K562 (cell line): ENCODE data around the gene RNF121. TPM values are rescaled to one million over a fixed set of nuclear protein-coding genes. Genes with fewer than 3 reads are reported as not detected.

Experiments
- ATF3 ChIP-seq, 2 experiments: fragments of 450-650 bp in 1 of 2; sonication (generic) in 1 of 2; formaldehyde crosslinking in 1 of 2; IDR thresholded peaks in 1 of 2; conservative IDR thresholded peaks in 1 of 2; 2 replicates each; pipeline versions ENCODE4 v1.6.1 to v1.8.1; 2016 to 2023; ENCODE audit warnings: mild to moderate bottlenecking in 2 of 2, moderate library complexity in 2 of 2, inconsistent platforms in 1 of 2, missing genetic modification reagents in 1 of 2
- CBFA2T2 ChIP-seq: fragments of 450-650 bp; conservative IDR thresholded peaks from 2 replicates; pipeline ENCODE4 v1.6.1; 2017; ENCODE audit warnings: mild to moderate bottlenecking
- CCNT2 ChIP-seq: IDR thresholded peaks from 2 replicates; pipeline ENCODE4 v1.6.1; 2011; ENCODE audit warnings: borderline replicate concordance, low read depth, mild to moderate bottlenecking, moderate library complexity, mixed read lengths, low read length; ENCODE audit not compliant: insufficient read length; ENCODE audit errors: extremely low read depth
- EGR1 ChIP-seq: fragments of 450-650 bp; conservative IDR thresholded peaks from 2 replicates; pipeline ENCODE4 v1.6.1; 2017; ENCODE audit warnings: mild to moderate bottlenecking
- MTA2 ChIP-seq: fragments of 450-650 bp; IDR thresholded peaks from 2 replicates; pipeline ENCODE4 v1.6.1; 2016; ENCODE audit warnings: low read depth
- NRF1 ChIP-seq, 2 experiments: fragments of 450-650 bp; IDR thresholded peaks in 1 of 2; conservative IDR thresholded peaks in 1 of 2; 2 replicates each; pipeline ENCODE4 v1.6.1; 2014; ENCODE audit warnings: mild to moderate bottlenecking in 2 of 2
- PKNOX1 ChIP-seq: fragments of 450-650 bp; IDR thresholded peaks from 2 replicates; pipeline ENCODE4 v1.6.1; 2016
- RBM15 ChIP-seq: fragments of 200-400 bp; formaldehyde crosslinking; IDR thresholded peaks from 2 replicates; pipeline ENCODE4 v1.6.1; 2018; ENCODE audit warnings: mild to moderate bottlenecking, low read length, moderate library complexity; ENCODE audit not compliant: insufficient read depth
- SP2 ChIP-seq: IDR thresholded peaks from 2 replicates; pipeline ENCODE4 v1.6.1; 2011; ENCODE audit warnings: mild to moderate bottlenecking, low read depth, low read length, moderate library complexity; ENCODE audit not compliant: poor library complexity, severe bottlenecking; ENCODE audit errors: extremely low read depth
- TBL1XR1 ChIP-seq, 2 experiments: IDR thresholded peaks; 2 replicates each; pipeline ENCODE4 v1.6.1; 2012; ENCODE audit warnings: improper control_type of control experiment in 2 of 2, low read length in 2 of 2, mild to moderate bottlenecking in 1 of 2
- TEAD4 ChIP-seq, 2 experiments: sonication (generic) in 1 of 2; formaldehyde crosslinking in 1 of 2; IDR thresholded peaks; 2 replicates each; pipeline versions ENCODE4 v1.6.1 to v1.8.0; 2012 to 2022; ENCODE audit warnings: borderline replicate concordance in 1 of 2, inconsistent platforms in 1 of 2, low read length in 1 of 2, mild to moderate bottlenecking in 1 of 2, missing genetic modification reagents in 1 of 2
- TRIM24 ChIP-seq, 2 experiments: fragments of 450-650 bp; IDR thresholded peaks; 2 replicates each; pipeline ENCODE4 v1.6.1; 2016
- VEZF1 ChIP-seq: fragments of 200-800 bp; sonication (Bioruptor generic); IDR thresholded peaks from 2 replicates; pipeline ENCODE4 v1.6.1; 2017; ENCODE audit warnings: missing genetic modification characterization, missing compliant biosample characterization
- ZBED1 ChIP-seq: IDR thresholded peaks from 2 replicates; pipeline ENCODE4 v1.6.1; 2014
- ZFP30 ChIP-seq: fragments of 250-450 bp; sonication (Bioruptor Pico); IDR thresholded peaks from 2 replicates; pipeline ENCODE4 v1.8.0; 2022; ENCODE audit warnings: moderate library complexity, mild to moderate bottlenecking, inconsistent platforms, borderline replicate concordance
- ZNF395 ChIP-seq: fragments of 200-800 bp; sonication (Bioruptor generic); IDR thresholded peaks from 2 replicates; pipeline ENCODE4 v1.6.1; 2017; ENCODE audit warnings: missing genetic modification characterization, missing compliant biosample characterization
- ZNF444 ChIP-seq: fragments of 250-450 bp; sonication (Bioruptor Pico); IDR thresholded peaks from 2 replicates; pipeline ENCODE4 v1.4.0; 2020; ENCODE audit warnings: mild to moderate bottlenecking, moderate library complexity
- ZNF518B ChIP-seq: fragments of 250-450 bp; sonication (Bioruptor Pico); IDR thresholded peaks from 2 replicates; pipeline ENCODE4 v1.5.0; 2021; ENCODE audit warnings: mild to moderate bottlenecking, moderate library complexity
- polyA plus RNA-seq, 8 experiments: library from polyadenylated mRNA; depleted of rRNA in 4 of 8; stranded (reverse) in 5 of 8; unstranded in 3 of 8; fragments of >200 nt; fragmentation: Nextera tagmentation in 2 of 8; fragmentation: Illumina TruSeq in 1 of 8; extraction: Ambion mirVana in 2 of 8; extraction: Trizol in 1 of 8; gene quantifications; 2 replicates each; pipeline versions ENCODE4 v1.2.1 to v1.2.3, GENCODE V29; 2011 to 2014; ENCODE audit warnings: inconsistent platforms in 1 of 8, missing spikeins in 1 of 8
- total RNA-seq, 7 experiments: library from RNA; depleted of rRNA in 6 of 7; stranded (reverse); fragments of >200 nt in 6 of 7; fragmentation: Illumina TruSeq in 2 of 7; extraction: Trizol in 2 of 7; gene quantifications; 2 replicates each; pipeline versions ENCODE4 v1.2.1 to v1.2.3, GENCODE V29; 2011 to 2021; ENCODE audit warnings: low replicate concordance in 1 of 7

RNF121 gene
- total and polyA plus RNA-seq, 9 of the 15 experiments (the other 6 are each of a cell fraction or from before 2014, with no cell fraction given), result 8.0 to 63.4 (median 20.5) TPM

GRCh38 chr11:71948314-71949027 lies 19.6 kb downstream of the RNF121 start (continued):
- TF ChIP-seq SP2 (no peak), EGR1 (no peak), ZNF444 (CRISPR knock-in tag) (no peak), ZBED1 (no peak), ZFP30 (CRISPR knock-in tag) (no peak), ZNF518B (CRISPR knock-in tag) (no peak), ZNF395 (CRISPR knock-in tag) (0 out of 2 replicates have a peak, but pooled peaks have one; percentile 26), TRIM24 (IDR thresholded peaks at IDR 0.05) (peak; percentile 62 to 64; a peak in 3 of 4 replicates), MTA2 (peak; percentile 78), PKNOX1 (peak; percentile 82), CBFA2T2 (peak; percentile 86), TBL1XR1 (IDR thresholded peaks at IDR 0.05; ENCODE audit: low read length in 2 of 2) (no peak), RBM15 (no peak), TEAD4 (IDR thresholded peaks at IDR 0.05; ENCODE audit: low read length) (peak; percentile 89), TEAD4 (CRISPR knock-in tag; IDR thresholded peaks at IDR 0.05; ENCODE audit: borderline replicate concordance) (no peak), NRF1 (conservative IDR thresholded peaks at IDR 0.05 in 1 of 2, IDR thresholded peaks at IDR 0.05 in 1 of 2) (peak; percentile 48 to 52; a peak in 3 of 4 replicates), CCNT2 (peak; percentile 59), VEZF1 (CRISPR knock-in tag) (peak; percentile 73; the same call in 1 of the 2 replicates), ATF3 (IDR thresholded peaks at IDR 0.05) (0 out of 2 replicates have a peak, but pooled peaks have one; percentile 10), ATF3 (CRISPR knock-in tag; conservative IDR thresholded peaks at IDR 0.05) (no peak)
